ENCODE measurements around the gene FGFR3.

- no peak for TF ChIP-seq CTCF (IDR thresholded peaks at IDR 0.05; ENCODE audit: low read depth, low read length)
- no peak for TF ChIP-seq POLR2A (IDR thresholded peaks at IDR 0.05; ENCODE audit: extremely low read depth, insufficient read length)
- TF ChIP-seq MAX (IDR thresholded peaks at IDR 0.05; ENCODE audit: low read depth, low read length), result no peak
These were observed 32.5 kb upstream of the FGFR3 start for GRCh38 chr4:1760521-1761071.

Measured in NB4 (cell line).